Activated CD4-positive, alpha-beta memory T cell treated with anti-CD3 and anti-CD28 coated beads for 36 hours (primary cell): ENCODE results near the gene RASA1. TPM values are rescaled to one million over a fixed set of nuclear protein-coding genes. Genes with fewer than 3 reads are reported as not detected.

Experiments
- CTCF ChIA-PET: fragments of 350-600 bp; sonication (Branson Sonifier 250); formaldehyde crosslinking; loops from one replicate; lab custom pipeline; 2021; ENCODE audit warnings: antibody characterized with exemption, inconsistent platforms; lab: Charles Lee
- POLR2A ChIA-PET: fragments of 350-600 bp; sonication (Branson Sonifier 250); formaldehyde crosslinking; loops from one replicate; lab custom pipeline; 2021; ENCODE audit warnings: antibody characterized with exemption; lab: Charles Lee
- DNase-seq: peaks from one replicate; pipeline ENCODE4 v3.0.0-alpha.2; 2020
- H3K27ac Mint-ChIP-seq: one replicate; pipeline ENCODE4 v1.8.0; 2021; ENCODE audit warnings: mixed read lengths
- H3K27me3 Mint-ChIP-seq: one replicate; pipeline ENCODE4 v1.8.0; 2021; ENCODE audit warnings: mixed read lengths
- H3K36me3 Mint-ChIP-seq: one replicate; pipeline ENCODE4 v1.8.0; 2021; ENCODE audit warnings: mixed read lengths
- H3K4me1 Mint-ChIP-seq: one replicate; pipeline ENCODE4 v1.8.0; 2021; ENCODE audit warnings: low read depth, mixed read lengths
- H3K4me3 Mint-ChIP-seq: one replicate; pipeline ENCODE4 v1.8.0; 2021; ENCODE audit warnings: mild to moderate bottlenecking, mixed read lengths
- H3K9me3 Mint-ChIP-seq: one replicate; pipeline ENCODE4 v1.8.0; 2021; ENCODE audit warnings: mixed read lengths
- intact Hi-C: fragments of 100-400 bp; cut with micrococcal nuclease; formaldehyde crosslinking; loops from one replicate; pipeline ENCODE4 v1.15.1; 2023
- total RNA-seq, 2 experiments: library from RNA; stranded (reverse); gene quantifications; one replicate each; pipeline ENCODE4 v1.2.3, GENCODE V29; 2021

RASA1 gene
- total RNA-seq, 2 experiments from 2014 or later = 25.1 to 25.4 TPM

- H3K36me3 Mint-ChIP-seq = peaks cover 60% of the 10 kb centered on the region
- CTCF ChIA-PET = no interaction called here
- no peak for DNase-seq
- POLR2A ChIA-PET = no interaction called here
- intact Hi-C loops = no loop called here
- no peaks in the 10 kb centered on the region for H3K9me3 Mint-ChIP-seq
- H3K27ac Mint-ChIP-seq = no peak overlapping the region
- H3K4me3 Mint-ChIP-seq = no peak overlapping the region
- no peaks in the 10 kb centered on the region for H3K27me3 Mint-ChIP-seq
- H3K4me1 Mint-ChIP-seq = peaks cover 18% of the 10 kb centered on the region
Measured at GRCh38 chr5:87393331-87393730, 125.6 kb downstream of the RASA1 start.

DNA sequence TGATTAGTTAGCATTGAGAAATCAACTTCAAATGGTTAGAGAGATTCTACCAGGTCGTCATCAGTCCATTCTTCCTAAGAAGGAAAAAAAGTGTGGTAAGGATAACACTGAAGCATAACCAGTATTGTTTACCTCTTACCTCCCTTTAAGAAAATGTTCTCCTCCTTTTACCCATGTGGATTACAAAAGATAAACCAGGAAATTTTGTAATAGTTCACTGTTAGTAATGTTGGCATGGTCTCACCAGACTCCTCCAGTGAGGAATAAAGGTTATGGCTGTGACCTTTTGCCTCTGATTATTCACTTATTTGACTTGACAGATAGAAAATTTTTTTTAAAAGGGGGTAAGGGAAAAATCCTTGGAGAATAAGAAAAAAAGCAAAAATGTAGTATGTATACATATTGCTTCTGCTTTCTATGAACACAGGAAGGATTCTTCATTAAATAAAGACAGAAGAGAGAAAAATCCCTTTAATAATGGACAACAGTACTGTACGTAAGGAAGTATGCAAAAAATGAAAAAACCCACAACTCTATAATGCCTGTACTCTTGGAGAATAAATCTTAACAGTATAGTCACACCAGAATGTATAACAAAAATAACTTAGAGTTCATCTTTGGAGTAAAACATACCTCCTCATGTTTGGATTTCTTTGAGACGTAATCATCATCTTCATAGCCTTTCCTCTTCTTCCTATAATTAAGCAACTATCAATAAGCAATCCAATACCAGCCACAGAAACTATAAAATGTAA, 126.9 kb downstream of the RASA1 start:
- Mint-ChIP-seq H3K27me3 (no peaks in the 10 kb centered on the region), H3K9me3 (no peaks in the 10 kb centered on the region), H3K27ac (no peak overlapping the region), H3K4me3 (no peak overlapping the region), H3K4me1 (peaks cover 24% of the 10 kb centered on the region), H3K36me3 (peaks cover 64% of the 10 kb centered on the region)
- CTCF ChIA-PET = no interaction called here
- intact Hi-C loops = no loop called here
- DNase-seq = no peak
- POLR2A ChIA-PET = no interaction called here

- H3K27ac Mint-ChIP-seq = no peak overlapping the region
- no peak for DNase-seq
- intact Hi-C loops = no loop called here
- H3K4me3 Mint-ChIP-seq = no peak overlapping the region
- CTCF ChIA-PET = interaction anchor here (0.7 to 3.4 kb wide), 17 partner anchors 13 to 919 kb away, joined by 3 to 27 read pairs (median 5); partner anchors contain the start of gene CCNH
- peaks cover 25% of the 10 kb centered on the region for H3K4me1 Mint-ChIP-seq
- POLR2A ChIA-PET = no interaction called here
- H3K9me3 Mint-ChIP-seq = no peaks in the 10 kb centered on the region
- peaks cover 54% of the 10 kb centered on the region for H3K36me3 Mint-ChIP-seq
- H3K27me3 Mint-ChIP-seq = no peaks in the 10 kb centered on the region
Measured at GRCh38 chr5:87398981-87399614, 131.4 kb downstream of the RASA1 start.

GRCh38 chr5:87399720-87400119, 132.0 kb downstream of the RASA1 start:
- Mint-ChIP-seq H3K27ac (no peak overlapping the region), H3K4me1 (peaks cover 30% of the 10 kb centered on the region), H3K9me3 (no peaks in the 10 kb centered on the region), H3K4me3 (no peak overlapping the region), H3K27me3 (no peaks in the 10 kb centered on the region), H3K36me3 (peaks cover 56% of the 10 kb centered on the region)
- no peak for DNase-seq
- ChIA-PET CTCF (interaction anchor here (0.7 to 3.4 kb wide), 30 partner anchors 8 to 519 kb away, joined by 3 to 27 read pairs (median 5); partner anchors contain the start of genes CCNH and RASA1), POLR2A (no interaction called here)
- intact Hi-C loops = loop anchor here (1.0 to 2.0 kb wide), 5 partner anchors 132 to 518 kb away; partner anchors contain the start of gene RASA1

DNA sequence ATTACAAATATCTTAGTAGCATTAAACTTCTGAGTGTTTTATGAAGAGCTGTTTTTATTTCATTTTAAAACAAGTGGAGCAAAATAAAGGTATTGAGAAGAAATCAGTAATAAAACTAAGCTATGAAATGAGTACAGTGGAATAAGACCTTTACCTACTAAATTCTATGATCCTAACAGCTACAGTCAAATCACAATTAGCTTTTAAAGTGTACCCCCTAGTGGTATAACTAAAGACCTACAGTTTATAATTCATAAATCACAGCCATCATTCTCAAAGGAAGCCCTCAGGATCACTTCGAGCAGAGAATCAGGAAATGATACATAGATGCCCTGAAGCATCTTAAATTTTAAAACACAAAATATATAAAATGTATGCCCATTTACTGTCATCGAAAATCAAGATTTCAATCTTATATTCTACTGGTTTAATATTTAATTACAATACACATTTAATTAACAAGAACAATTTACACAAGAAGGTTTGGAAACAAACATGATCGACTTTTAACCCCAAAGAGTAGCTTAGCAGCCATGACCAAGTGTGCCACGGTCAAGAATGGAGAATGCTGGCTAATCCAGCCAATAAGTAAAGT, 132.7 kb downstream of the RASA1 start:
- H3K36me3 Mint-ChIP-seq = peaks cover 51% of the 10 kb centered on the region
- no peak for DNase-seq
- peaks cover 31% of the 10 kb centered on the region for H3K4me1 Mint-ChIP-seq
- H3K27ac Mint-ChIP-seq = no peak overlapping the region
- POLR2A ChIA-PET = no interaction called here
- no peaks in the 10 kb centered on the region for H3K27me3 Mint-ChIP-seq
- CTCF ChIA-PET = interaction anchor here (0.7 to 3.4 kb wide), 28 partner anchors 9 to 520 kb away, joined by 3 to 27 read pairs (median 5); partner anchors contain the start of genes CCNH and RASA1
- no peaks in the 10 kb centered on the region for H3K9me3 Mint-ChIP-seq
- intact Hi-C loops = loop anchor here (1.0 to 2.0 kb wide), 5 partner anchors 133 to 519 kb away; partner anchors contain the start of gene RASA1
- no peak overlapping the region for H3K4me3 Mint-ChIP-seq

DNA sequence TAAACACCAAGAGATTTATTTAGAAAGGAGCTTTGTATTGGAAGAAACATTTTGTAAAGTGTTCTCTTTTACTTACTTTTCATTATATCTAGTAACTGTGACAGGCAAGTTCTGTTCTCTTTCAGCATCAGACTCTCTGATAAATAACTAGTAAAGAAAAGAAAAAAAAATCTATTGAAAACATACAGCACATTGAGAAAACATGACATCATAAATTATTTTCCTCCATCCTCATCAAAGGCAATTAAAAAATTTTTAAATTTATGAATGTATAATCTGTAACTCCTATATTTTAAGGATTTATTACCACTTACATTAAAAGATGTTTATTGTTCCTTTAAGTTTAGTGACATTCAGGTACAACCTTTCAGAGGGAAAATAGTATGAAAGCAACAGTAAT, 133.9 kb downstream of the RASA1 start:
- Mint-ChIP-seq H3K36me3 (peaks cover 57% of the 10 kb centered on the region), H3K4me3 (no peak overlapping the region), H3K9me3 (no peaks in the 10 kb centered on the region), H3K27me3 (no peaks in the 10 kb centered on the region), H3K27ac (no peak overlapping the region), H3K4me1 (peaks cover 40% of the 10 kb centered on the region)
- ChIA-PET POLR2A (no interaction called here), CTCF (interaction anchor here (0.6 to 3.4 kb wide), 3 partner anchors 10 to 85 kb away, joined by 4 to 27 read pairs (median 6); partner anchors contain the start of gene CCNH)
- intact Hi-C loops = loop anchor here (2.0 kb wide), 1 partner anchor 281 kb away; no protein-coding TSS in a partner anchor
- DNase-seq = no peak

GRCh38 chr5:87403409-87403808, 135.7 kb downstream of the RASA1 start:
- POLR2A ChIA-PET = no interaction called here
- H3K4me3 Mint-ChIP-seq = no peak overlapping the region
- H3K9me3 Mint-ChIP-seq = no peaks in the 10 kb centered on the region
- peaks cover 62% of the 10 kb centered on the region for H3K36me3 Mint-ChIP-seq
- no peak overlapping the region for H3K27ac Mint-ChIP-seq
- no peaks in the 10 kb centered on the region for H3K27me3 Mint-ChIP-seq
- DNase-seq = peak; percentile 10
- CTCF ChIA-PET = no interaction called here
- intact Hi-C loops = no loop called here
- H3K4me1 Mint-ChIP-seq = peaks cover 54% of the 10 kb centered on the region

- peaks cover 62% of the 10 kb centered on the region for H3K36me3 Mint-ChIP-seq
- no peak overlapping the region for H3K27ac Mint-ChIP-seq
- no peaks in the 10 kb centered on the region for H3K9me3 Mint-ChIP-seq
- ChIA-PET CTCF (no interaction called here), POLR2A (no interaction called here)
- H3K27me3 Mint-ChIP-seq = no peaks in the 10 kb centered on the region
- intact Hi-C loops = no loop called here
- peaks cover 57% of the 10 kb centered on the region for H3K4me1 Mint-ChIP-seq
- no peak for DNase-seq
- H3K4me3 Mint-ChIP-seq = no peak overlapping the region
Measured at GRCh38 chr5:87403899-87404298, 136.2 kb downstream of the RASA1 start.

GRCh38 chr5:87404359-87404758, 136.7 kb downstream of the RASA1 start:
- POLR2A ChIA-PET = no interaction called here
- H3K27ac Mint-ChIP-seq = no peak overlapping the region
- no peaks in the 10 kb centered on the region for H3K9me3 Mint-ChIP-seq
- H3K36me3 Mint-ChIP-seq = peaks cover 65% of the 10 kb centered on the region
- CTCF ChIA-PET = no interaction called here
- H3K4me1 Mint-ChIP-seq = peaks cover 59% of the 10 kb centered on the region
- intact Hi-C loops = no loop called here
- no peak overlapping the region for H3K4me3 Mint-ChIP-seq
- DNase-seq = no peak
- H3K27me3 Mint-ChIP-seq = no peaks in the 10 kb centered on the region

GRCh38 chr5:87405472-87406155, 137.9 kb downstream of the RASA1 start:
- DNase-seq = no peak
- H3K4me3 Mint-ChIP-seq = no peak overlapping the region
- ChIA-PET POLR2A (no interaction called here), CTCF (no interaction called here)
- H3K9me3 Mint-ChIP-seq = no peaks in the 10 kb centered on the region
- peaks cover 57% of the 10 kb centered on the region for H3K4me1 Mint-ChIP-seq
- H3K27me3 Mint-ChIP-seq = no peaks in the 10 kb centered on the region
- H3K36me3 Mint-ChIP-seq = peaks cover 69% of the 10 kb centered on the region
- intact Hi-C loops = no loop called here
- peak overlapping the region; percentile 28 for H3K27ac Mint-ChIP-seq

DNA sequence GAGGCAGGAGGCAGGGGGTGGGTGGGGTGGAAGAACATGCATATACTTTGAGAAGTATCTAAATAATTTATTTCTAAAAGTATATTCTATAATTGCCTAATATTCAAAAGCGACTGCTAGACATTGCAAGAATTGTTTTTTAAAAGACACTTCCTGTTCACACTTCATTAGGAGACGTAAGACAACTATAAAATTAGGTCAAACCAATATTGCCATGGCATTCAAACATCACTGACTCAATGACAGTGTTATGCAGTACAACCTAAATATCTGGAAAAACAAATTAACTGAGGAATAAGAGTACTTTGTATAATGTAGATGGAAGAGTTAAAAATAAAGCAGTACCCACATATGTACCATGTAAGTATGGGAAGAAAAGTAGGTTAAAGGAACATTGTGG, 140.5 kb downstream of the RASA1 start:
- CTCF ChIA-PET = interaction anchor here (0.6 kb wide), 1 partner anchor 82 kb away, joined by 3 read pairs; no protein-coding TSS in a partner anchor
- no peak overlapping the region for H3K4me3 Mint-ChIP-seq
- peaks cover 66% of the 10 kb centered on the region for H3K4me1 Mint-ChIP-seq
- intact Hi-C loops = no loop called here
- POLR2A ChIA-PET = no interaction called here
- no peak for DNase-seq
- no peaks in the 10 kb centered on the region for H3K9me3 Mint-ChIP-seq
- peaks cover 64% of the 10 kb centered on the region for H3K36me3 Mint-ChIP-seq
- H3K27ac Mint-ChIP-seq = peak overlapping the region; percentile 73
- H3K27me3 Mint-ChIP-seq = no peaks in the 10 kb centered on the region
